NCI-H510A (cell line): ENCODE results near the gene CHRNB1.

Source experiments
- DNase-seq: peaks from one replicate; lab custom pipeline; 2025; lab: John Stamatoyannopoulos, UW

The CHRNB1 gene

GRCh38 chr17:7415784-7416183, 29.1 kb upstream of the CHRNB1 start:
- no peak for DNase-seq

DNA sequence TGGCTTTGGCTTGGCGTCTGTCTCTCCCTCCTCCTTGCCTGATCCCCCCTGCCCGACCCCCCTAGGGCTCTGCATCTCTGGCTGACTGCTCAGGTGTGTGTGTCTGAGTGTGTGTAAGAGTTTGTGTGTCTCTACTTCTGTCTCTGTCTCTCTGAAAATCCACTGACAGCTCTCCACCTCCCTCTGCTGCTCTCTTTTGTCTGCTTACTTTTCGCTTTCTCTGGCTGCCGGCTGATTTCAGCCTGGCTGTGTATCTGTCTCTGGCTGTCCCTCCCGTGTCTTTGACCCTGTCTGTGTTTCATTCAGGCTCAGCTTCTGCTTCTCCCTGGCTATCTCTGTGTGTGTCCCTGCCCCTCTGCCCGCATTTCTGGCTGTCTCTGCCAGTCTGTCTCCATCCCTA, 28.5 kb upstream of the CHRNB1 start:
- no peak for DNase-seq

- DNase-seq = no peak
These were observed 27.7 kb upstream of the CHRNB1 start for GRCh38 chr17:7417056-7417655.

DNA sequence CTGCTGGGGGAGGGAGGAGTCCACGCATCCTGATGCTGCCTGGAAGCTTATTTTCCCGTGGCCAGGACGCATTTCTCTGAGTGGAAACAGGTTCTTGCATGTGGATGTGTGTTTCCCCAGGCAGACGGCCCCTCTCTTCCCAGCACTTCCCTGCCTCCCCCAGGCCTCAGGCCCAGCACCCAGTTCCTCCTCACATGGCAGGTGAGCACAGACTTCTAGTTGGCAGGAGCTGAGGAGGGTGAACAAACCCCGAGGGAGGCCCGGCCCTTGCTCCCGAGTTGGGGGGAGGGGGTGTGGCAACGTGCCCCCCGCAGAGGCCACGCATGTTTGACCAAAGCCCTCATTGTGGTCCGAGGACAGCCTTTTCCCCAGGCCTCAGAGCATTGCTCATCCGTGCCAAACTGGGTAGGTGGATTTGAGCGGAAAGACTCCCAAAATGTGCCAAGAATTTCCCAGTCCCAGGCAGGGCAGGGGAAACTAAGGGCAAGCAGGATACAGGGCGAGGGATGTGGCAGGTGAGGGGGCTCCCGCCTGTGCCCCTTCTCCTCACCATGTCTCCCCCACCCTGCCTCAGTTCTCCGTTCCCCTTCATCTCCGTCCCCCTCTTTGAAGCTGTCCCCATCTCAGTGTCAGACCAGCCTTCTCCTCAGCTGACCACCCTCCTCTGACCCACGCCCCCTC, 26.2 kb upstream of the CHRNB1 start:
- no peak for DNase-seq

GRCh38 chr17:7419819-7420610, 24.8 kb upstream of the CHRNB1 start, which contains the start of gene SPEM1:
SPEM1 (plus strand) TSS chr17:7420324; CDS start chr17:7420385, 61 bp downstream.
- no peak for DNase-seq

- DNase-seq = no peak
These were observed 23.7 kb upstream of the CHRNB1 start for GRCh38 chr17:7421186-7421585.

DNA sequence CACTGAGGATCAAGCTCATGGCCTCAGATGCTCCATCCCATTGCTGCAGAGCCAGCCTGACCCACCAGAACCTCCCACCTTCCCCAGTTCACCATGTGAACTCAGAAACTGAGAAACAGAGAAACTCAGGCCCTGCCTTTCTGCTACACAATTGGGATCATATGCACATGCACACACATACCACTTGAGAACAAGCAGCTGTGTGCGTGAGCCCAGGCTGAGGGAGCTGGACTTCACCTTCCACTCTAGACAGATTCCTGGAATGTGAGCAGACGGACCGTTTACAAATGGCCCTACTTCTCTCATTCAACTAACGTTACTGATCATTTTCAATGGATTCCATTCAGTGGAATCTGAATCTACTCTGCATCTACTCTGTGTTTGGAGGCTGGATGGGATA, 21.2 kb upstream of the CHRNB1 start:
- peak; percentile 5 for DNase-seq

GRCh38 chr17:7425316-7425715, 19.5 kb upstream of the CHRNB1 start, which contains the start of gene SPEM2:
SPEM2 (plus strand) TSS chr17:7425616; CDS start chr17:7425689, 73 bp downstream.
- DNase-seq = no peak

DNA sequence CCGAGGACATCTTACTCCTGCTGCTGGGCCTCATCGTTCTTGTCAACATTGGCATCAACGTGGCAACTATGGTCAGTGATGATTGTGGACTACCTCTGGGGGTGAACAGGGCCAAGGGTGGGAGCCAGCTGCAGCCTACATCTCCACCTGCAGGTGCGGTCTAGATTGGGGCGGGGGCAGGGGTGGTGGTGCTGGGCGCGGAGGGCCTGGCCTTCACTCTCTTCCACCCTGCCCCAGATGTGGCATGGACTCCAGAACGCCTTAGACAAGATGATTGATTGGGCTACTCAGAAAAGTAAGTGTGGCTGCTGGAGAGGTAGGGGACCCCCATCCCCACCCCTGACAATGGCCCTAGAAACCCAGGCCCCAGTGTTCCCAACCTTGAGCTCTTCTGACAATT, 19.1 kb upstream of the CHRNB1 start:
- DNase-seq = no peak

DNA sequence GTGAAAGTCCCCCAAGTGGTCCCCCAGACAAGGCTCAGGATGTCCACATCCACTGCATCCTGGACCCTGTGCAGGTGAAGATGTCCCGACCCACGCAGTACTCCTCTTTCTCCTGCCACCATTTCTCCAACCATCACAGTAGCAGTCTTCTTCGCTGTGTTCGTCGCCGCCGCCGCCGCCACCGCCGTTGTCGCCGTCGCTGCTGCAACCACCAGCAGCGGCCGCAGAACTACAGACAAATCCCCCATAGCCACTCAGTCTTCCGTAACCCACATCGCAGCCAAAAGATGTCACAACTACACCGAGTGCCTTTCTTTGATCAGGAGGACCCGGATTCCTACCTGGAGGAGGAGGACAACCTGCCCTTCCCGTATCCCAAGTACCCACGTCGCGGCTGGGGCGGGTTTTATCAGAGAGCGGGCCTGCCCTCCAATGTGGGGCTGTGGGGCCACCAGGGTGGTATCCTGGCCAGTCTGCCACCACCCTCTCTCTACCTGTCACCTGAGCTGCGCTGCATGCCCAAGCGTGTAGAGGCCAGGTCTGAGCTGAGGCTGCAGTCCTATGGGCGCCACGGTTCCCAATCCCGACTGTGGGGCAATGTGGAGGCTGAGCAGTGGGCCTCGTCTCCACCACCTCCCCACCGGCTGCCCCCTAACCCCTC, 18.5 kb upstream of the CHRNB1 start:
- DNase-seq = no peak

DNA sequence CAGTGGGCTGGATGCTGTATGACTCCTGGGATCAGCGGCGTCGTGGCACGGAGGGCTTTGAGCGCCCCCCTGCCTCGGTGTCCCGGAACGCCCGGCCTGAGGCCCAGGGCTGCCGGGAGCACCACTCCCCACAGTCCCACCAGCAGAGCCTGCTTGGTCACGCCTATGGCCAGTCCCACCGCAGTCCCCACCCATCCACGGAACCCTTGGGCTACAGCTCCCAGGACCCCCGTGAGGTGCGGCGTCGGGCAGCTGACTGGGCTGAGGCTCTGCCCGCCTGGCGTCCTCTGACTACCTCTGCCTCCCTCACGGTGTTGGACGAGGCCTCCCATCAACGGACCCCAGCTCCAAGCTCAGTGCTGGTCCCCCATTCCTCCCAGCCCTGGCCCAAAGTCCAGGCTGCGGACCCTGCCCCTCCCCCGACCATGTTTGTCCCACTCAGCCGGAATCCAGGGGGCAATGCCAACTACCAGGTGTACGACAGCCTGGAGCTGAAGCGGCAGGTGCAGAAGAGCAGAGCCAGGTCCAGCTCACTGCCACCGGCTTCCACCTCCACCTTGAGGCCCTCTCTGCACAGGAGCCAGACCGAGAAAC, 17.9 kb upstream of the CHRNB1 start:
- no peak for DNase-seq

DNA sequence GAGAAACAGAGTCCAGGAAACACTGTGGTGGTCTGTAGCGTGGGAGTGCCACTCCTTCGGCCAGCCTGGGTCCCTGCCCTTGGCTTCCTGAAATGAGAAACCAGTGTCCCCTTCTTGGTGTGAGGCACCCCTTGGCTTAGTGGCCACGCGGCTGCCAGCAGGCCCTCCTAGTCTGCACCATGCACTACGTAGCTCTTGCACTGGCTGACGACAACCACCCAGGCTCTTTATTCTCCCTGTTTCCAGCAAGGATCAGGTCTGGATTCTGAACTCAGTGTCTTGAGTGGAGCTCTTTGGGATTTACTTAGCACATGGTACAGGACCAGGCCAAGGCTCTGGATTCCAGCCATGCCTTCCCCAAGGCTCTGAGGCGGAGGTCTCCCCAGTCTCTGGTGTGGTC, 17.3 kb upstream of the CHRNB1 start:
- no peak for DNase-seq

- no peak for DNase-seq
These were observed 16.3 kb upstream of the CHRNB1 start, which contains the start of gene SPEM3 for GRCh38 chr17:7428557-7428956. SPEM3 (plus strand) TSS chr17:7428857; CDS start chr17:7428903, 46 bp downstream.

DNA sequence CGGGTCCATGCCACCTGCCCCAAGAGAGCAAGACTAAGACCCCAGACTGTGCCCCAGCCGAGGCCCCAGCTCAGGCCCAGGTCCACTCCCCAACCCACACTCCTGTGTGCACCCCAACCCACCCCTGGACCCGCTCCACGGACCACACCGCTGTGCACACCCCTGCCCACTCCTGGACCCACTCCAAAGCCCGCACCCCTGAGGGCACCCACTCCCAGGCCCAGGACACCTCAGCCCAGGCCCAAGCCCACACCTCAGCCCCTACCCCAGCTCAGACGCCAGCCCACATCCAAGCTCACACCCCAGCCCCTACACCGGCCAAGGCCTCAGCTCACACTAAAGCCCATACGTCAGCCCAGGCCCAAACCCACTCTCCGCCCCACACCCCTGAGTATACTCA, 15.1 kb upstream of the CHRNB1 start:
- no peak for DNase-seq

DNA sequence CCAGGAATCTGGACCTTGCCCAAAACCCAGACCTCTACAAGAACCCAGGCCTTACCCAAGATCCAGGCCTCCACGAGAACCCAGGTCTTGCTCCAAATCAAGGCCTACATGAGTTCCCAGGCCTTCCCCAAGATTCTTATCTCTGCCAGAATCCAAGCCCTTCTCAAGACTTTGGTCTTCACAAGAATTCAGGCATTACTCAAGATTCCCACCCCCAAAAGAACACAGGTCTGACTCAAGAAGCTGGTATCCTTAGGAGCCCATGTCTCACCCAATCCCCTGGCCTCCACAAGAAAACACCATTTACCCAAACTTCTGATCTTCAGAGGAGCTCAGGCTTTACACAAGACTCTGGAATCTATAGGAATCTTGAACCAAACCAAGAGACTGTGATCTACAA, 13.6 kb upstream of the CHRNB1 start:
- no peak for DNase-seq

- DNase-seq = no peak
These were observed 12.6 kb upstream of the CHRNB1 start for GRCh38 chr17:7432296-7432695.

GRCh38 chr17:7435676-7436555, 8.9 kb upstream of the CHRNB1 start:
- DNase-seq = peak; percentile 39

DNA sequence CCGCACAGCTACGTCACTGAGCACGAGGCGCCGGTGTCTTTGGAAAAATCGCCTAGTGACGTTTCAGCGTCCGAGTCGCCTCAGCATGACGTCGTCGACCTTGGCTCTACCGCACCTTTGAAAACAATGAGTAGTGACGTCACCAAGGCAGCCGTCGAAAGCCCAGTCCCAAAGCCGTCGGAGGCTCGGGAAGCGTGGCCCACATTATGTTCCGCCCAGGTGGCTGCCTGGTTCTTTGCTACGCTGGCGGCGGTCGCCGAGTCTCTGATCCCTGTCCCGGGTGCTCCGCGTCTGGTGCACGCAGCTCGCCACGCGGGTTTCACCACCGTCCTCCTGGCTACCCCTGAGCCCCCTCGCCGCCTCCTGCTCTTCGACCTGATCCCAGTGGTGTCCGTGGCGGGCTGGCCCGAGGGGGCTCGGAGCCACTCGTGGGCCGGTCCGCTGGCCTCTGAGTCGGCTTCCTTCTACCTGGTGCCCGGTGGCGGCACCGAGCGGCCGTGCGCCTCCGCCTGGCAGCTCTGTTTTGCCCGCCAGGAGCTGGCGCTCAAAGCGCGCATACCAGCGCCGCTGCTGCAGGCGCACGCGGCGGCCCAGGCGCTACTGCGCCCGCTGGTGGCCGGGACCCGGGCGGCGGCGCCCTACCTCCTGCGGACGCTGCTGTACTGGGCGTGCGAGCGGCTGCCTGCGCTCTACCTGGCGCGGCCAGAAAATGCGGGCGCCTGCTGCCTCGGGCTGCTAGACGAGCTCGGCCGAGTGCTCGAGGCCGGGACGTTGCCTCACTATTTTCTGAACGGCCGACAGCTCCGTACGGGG, 8.1 kb upstream of the CHRNB1 start:
- DNase-seq = peak; percentile 53

- no peak for DNase-seq
These were observed 7.4 kb upstream of the CHRNB1 start for GRCh38 chr17:7437369-7437863.
